HG02884 (cell line): Measurements from ENCODE around the gene DGLUCY.
"Not testable (repeated sequence)": the region's sequence is repeated elsewhere in the genome, so short reads cannot be mapped to it uniquely, and the experiment has no call there.

ENCODE experiments used
- ATAC-seq: cut with Tn5 transposase; IDR thresholded peaks from one replicate; pipeline ENCODE4 v1.9.1; 2021; ENCODE audit warnings: mild to moderate bottlenecking, moderate library complexity; ENCODE audit not compliant: unreplicated experiment

DGLUCY gene

GRCh38 chr14:91232052-91232451, 118.2 kb downstream of the DGLUCY start:
- no peak for ATAC-seq

DNA sequence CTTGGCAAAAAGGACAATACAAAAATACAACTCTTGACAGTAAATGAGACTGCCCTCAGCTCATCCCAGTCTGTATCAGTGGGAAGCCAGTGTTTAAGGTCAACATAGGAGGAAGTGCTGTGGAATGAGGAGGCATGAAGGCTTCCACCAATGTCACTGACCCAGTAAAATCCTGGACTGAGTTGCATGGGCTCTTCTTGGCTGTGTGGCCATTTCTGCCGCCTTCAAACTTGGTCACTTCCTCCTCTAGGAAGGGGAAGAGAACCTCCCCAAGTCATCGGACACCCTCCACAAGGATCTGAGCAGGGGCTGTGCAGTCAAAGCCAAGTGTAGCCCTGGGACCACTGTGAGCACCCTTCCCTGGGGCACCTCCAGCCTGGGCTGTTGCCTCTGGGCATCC, 118.7 kb downstream of the DGLUCY start:
- no peak for ATAC-seq

- ATAC-seq = no peak
Measured at GRCh38 chr14:91233936-91234790, 120.3 kb downstream of the DGLUCY start.

GRCh38 chr14:91234791-91235114, 120.9 kb downstream of the DGLUCY start:
- ATAC-seq = no peak

- no peak for ATAC-seq
Measured at GRCh38 chr14:91235841-91236240, 122.0 kb downstream of the DGLUCY start.

DNA sequence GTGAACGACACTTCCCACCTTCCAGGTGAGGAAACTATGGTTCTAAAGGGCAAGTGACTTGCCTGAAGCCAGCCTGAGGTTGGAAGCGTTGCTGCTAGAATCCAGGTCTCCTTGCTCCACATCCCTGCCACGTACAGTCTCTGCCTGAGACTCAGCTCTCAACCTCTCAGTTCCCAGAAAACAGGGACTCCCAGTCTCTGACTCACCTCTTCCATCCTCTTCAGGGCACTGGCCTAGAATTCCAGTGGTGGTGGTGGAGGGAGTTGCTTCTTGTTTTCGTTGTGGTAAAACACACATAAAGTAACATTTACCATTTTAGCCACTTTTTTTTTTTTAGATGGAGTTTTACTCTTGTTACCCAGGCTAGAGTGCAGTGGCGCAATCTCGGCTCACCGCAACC, 123.3 kb downstream of the DGLUCY start:
- ATAC-seq = no peak

DNA sequence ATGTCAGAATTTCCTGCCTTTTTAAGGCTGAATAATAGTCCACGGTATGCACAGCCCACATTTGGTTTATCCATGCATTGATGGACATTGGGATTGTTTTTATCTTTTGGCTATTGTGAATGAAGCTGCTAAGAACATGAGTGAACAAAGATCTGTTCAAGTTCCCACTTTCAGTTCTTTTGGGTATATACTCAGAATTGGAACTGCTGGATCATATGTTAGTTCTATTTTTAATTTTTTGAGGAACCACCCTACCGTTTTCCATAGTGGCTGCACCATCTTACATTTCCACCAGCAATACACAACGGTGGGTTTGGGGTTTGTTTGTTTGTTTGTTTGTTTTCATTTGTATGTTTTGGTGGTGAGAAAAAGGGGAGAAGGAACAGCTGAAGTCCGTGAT, 124.2 kb downstream of the DGLUCY start:
- no peak for ATAC-seq

GRCh38 chr14:91238661-91239060, 124.8 kb downstream of the DGLUCY start:
- no peak for ATAC-seq

DNA sequence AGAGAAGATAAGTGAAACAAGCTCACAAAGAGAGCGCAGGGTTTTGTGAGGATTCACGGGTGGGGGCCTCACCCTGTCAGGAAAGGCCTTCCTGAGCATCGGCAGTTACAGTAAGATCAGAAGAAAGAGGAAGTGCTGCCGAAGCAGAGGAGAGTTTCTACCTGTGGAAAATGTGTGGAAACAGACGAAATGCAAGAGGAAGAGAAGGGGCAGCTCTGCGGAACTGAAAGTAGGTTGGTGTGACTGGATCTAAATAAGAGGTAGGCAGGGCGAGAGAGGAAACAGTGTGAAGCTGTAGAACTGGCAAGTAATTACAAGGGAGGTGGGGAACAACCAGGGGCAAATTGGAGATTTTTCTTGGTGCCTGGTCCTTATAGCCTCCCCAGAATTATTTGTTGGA, 128.0 kb downstream of the DGLUCY start:
- no peak for ATAC-seq

DNA sequence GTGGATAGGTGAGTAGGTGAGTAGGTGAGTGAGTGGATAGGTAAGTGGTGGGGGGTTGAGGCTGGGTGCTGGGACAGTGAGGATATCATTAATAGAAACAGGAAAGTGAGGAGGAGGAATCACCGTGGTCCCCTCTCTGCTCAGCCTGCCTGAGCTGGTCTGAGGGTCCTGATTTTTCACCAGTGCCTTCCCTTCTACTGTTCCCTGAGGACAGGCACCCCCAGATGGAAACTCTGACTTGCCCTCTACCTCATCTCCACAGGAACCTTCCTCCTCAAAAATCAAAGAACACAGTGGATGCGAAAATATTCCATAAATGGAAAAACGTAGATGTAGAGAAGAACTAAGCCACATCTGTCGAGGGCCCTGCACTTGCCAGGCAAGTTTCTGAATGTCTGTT, 128.8 kb downstream of the DGLUCY start:
- no peak for ATAC-seq

DNA sequence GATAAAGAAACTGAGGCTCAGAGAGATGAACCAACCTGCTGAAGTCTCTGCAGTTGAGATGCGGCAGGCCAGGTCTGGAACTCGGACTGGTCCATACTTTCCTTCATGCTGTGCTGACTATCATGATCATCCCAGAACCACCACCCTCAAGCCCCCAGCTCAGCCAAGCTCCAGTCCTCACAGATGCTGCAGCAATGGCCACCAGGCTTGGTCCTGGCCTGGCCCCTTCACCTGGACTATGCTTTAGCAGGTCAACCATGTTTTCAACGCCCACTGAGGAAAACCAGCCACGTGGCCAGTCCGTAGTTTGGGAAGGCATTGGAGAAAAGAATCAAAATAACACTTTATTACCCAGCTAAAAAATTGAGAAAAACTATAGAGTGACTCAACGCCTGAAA, 129.2 kb downstream of the DGLUCY start:
- no peak for ATAC-seq

DNA sequence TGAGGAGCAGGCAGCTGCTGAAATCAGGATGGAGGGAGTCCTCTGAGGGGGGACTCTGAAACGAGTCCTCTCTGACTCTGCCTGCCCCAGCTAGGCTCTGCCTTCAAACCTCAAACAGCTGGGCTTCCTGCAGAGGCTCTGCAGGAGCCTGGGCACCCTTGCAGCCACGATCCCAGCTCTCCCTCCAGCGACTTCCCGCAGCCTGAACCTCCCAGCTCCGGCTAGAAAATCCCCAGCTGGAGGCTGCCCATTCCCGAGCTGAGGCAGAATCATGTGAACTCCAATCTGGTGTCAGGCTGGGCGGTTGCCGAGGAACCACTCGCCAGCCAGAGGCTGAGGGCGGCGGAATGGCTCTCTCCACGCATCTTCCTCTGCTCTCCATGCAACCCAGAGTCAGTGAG, 130.6 kb downstream of the DGLUCY start, which contains the start of gene GPR68:
Gene GPR68, minus strand, starts transcription at position 204 of the 401 bp plus-strand sequence. CDS start 9,654 bp downstream, outside the sequence.
- ATAC-seq = no peak

DNA sequence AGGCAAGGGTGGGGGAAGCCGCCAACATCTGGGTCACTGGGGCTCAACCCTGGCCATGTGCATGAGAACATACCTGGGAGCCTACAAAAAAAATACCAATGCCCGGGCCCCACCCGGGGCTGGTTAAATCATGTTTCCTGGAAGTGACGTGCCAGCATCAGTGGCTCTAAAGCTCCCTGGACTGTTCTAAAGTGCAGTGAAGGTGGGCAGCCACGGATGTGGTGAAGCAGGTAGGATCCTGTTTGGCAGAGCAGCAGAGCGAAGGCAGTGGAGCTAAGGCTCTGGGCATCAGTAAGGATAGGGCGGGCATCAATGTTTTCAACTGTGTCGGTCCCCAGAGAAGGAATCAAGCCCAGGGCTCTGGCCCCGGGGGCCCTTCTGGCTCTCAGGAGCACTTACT, 131.2 kb downstream of the DGLUCY start:
- ATAC-seq = no peak

GRCh38 chr14:91245616-91246015, 131.7 kb downstream of the DGLUCY start:
- not testable (repeated sequence) for ATAC-seq

DNA sequence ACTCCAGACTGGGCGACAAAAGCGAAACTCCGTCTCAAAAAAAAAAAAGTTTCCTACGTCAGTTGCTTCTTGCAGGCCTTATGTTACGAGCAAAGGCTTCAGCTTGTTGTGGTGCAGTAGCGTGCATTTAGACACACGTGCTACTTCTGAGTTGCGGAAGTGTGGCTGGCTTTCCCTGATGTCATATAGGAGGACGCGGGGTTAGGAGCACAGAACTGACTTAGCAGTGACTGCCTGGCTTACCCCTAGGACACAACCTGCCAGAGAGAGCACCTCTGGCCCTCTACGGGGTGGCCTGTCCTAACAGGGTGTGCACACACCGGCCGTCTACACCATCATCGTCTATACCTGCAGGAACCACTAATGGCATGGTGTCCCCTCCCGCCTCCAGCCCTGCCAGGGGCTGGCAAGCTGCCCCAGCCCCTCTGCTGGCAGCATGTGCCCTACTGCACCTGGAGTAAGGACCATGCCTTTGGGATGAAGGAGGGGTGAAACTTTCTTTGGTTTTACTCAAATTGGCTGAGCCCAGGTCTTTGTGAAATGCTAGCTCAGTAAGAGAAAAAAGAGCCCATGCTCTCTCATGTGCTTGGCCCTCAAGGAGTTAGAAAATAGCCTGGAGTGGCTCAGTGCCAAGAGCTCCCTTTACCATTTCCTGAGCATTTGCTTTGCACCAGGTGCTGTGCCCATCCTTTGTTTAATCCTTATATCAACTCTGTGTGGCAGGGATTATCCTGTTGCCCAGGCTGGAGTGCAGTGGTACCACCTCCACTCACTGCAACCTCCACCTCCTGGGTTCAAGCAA, 132.4 kb downstream of the DGLUCY start:
- ATAC-seq = no peak

GRCh38 chr14:91249841-91250616, 136.2 kb downstream of the DGLUCY start:
- peak; percentile 79 for ATAC-seq

DNA sequence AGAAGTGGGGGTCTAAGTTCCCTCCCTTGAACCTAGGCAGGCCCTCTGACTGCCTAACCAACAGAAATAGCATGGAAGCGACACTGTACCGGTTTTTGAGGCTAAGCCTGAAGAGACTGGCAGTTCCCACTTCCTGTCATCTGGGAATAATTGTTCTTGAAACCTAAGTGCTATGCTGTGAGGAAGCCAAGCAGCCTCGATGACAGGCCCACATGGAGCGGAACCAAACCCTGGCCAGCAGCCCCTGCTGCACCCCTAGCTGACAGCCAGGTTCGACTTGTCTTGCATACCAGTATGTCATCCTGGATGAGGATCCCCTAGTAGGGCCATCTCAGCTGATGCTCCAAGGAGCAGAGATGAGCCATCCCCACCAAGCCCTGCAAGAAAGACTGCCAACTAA, 137.0 kb downstream of the DGLUCY start:
- no peak for ATAC-seq

GRCh38 chr14:91252871-91253794, 139.3 kb downstream of the DGLUCY start:
- ATAC-seq = no peak

DNA sequence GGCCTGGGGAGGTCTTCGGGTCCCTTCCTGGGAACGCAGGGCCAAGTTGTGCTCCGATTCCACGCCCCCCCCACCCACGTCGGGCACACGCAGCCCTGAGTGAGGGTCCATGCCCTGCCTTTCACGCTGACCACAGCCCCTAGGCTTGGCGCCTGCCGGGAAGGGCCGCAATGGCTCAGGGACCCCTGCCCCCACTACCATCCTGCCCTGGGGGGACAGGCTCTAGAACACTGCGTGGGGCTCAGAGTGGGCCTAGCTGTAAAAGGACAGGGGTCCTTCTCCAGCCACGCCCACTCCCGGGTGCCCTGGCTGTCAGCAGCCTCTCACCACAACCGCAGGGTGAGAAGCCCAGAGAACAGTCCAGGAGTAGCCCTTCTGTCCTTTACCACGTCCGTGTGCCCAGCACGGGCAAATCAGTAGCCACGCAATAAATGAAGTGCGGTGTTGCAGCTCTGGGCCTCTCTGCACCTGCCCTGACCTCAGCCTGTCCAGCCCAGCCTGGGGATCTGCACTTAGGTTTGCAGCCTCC, 140.0 kb downstream of the DGLUCY start:
- no peak for ATAC-seq

GRCh38 chr14:91254461-91254860, 140.6 kb downstream of the DGLUCY start:
- no peak for ATAC-seq
